ENCODE measurements around the gene P4HA2.

- TF ChIP-seq CTCF (IDR thresholded peaks at IDR 0.05; ENCODE audit: low read length) (no peak), EZH2 (optimal IDR thresholded peaks at IDR 0.05; ENCODE audit: low read depth, low read length) (no peak), EZH2phosphoT487 (IDR thresholded peaks at IDR 0.05; ENCODE audit: low read length) (no peak)
Observed at GRCh38 chr5:132228241-132229035, 785 bp upstream of the P4HA2 start.

Data from MM.1S (cell line).